ELR (cell line): ENCODE results near the gene FOXO1.
"Not testable (repeated sequence)": the region's sequence is repeated elsewhere in the genome, so short reads cannot be mapped to it uniquely, and the experiment has no call there.

ENCODE experiments used
- DNase-seq: peaks from one replicate; pipeline ENCODE4 v3.0.0-alpha.2; 2015; ENCODE audit warnings: low read depth

Gene FOXO1

GRCh38 chr13:40665126-40666044, 1.1 kb downstream of the FOXO1 start:
- peak; percentile 29 for DNase-seq

- DNase-seq, result peak; percentile 36
Measured at GRCh38 chr13:40664350-40665125, 1.9 kb downstream of the FOXO1 start.

- DNase-seq, result not testable (repeated sequence)
Measured at GRCh38 chr13:40664100-40664349, 2.4 kb downstream of the FOXO1 start.

DNA sequence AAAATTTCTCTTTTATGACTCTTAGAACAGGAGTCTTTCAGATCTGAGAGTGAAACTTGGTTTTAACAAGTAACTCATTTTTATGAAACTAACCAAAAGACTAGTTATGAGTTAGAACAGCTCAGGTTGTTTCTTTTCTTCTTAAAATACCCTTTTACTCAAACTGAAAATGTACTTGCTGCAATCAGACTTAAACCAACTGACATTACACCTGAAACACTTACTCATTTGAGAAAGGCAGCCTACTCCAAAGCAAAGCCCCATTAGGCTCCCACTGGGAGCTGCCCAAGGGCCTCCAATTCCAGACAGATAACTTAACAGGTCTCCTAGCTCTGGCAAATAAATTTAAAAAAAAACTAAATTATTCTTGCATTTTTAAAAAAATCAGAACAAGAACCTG, 3.6 kb downstream of the FOXO1 start:
- DNase-seq, result no peak

DNA sequence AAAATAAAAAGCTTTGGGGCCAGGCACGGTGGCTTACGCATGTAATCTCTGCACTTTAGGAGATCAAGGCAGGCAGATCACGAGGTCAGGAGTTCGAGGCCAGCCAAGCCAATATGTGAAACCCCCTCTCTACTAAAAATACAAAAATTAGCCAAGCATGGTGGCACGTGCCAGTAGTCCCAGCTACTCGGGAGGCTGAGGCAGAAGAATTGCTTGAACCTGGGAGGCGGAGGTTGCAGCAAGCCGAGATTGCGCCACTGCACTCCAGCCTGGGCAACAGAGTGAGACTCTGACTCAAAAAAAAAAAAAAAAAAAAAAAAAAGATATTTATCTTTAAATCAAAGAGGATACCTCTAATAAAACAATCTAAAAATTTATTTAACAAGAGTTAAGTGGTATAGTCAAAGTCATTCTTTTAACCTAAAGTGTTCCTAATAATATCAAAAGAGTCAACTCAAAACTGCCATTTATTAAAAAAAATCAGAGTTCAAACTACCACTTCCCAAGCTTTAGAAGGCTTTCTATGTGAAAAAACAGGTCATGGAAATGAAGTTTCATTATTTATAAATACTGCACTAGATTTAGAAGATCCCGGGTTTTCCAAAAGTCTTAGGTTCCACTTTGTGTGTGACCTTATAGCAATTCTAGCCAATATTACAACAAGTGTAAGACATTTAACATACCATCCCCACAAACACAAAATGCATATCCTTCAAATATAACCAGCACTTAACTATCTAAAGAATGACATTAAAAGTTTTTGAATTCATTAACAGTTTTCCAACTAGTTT, 4.4 kb downstream of the FOXO1 start:
- DNase-seq, result no peak

- no peak for DNase-seq
Measured at GRCh38 chr13:40660692-40661091, 5.7 kb downstream of the FOXO1 start.

- no peak for DNase-seq
Measured at GRCh38 chr13:40660141-40660664, 6.2 kb downstream of the FOXO1 start.

- DNase-seq, result no peak
Measured at GRCh38 chr13:40657951-40658350, 8.5 kb downstream of the FOXO1 start.

- no peak for DNase-seq
Measured at GRCh38 chr13:40657307-40657706, 9.1 kb downstream of the FOXO1 start.

- no peak for DNase-seq
Measured at GRCh38 chr13:40656358-40656757, 10.1 kb downstream of the FOXO1 start.

DNA sequence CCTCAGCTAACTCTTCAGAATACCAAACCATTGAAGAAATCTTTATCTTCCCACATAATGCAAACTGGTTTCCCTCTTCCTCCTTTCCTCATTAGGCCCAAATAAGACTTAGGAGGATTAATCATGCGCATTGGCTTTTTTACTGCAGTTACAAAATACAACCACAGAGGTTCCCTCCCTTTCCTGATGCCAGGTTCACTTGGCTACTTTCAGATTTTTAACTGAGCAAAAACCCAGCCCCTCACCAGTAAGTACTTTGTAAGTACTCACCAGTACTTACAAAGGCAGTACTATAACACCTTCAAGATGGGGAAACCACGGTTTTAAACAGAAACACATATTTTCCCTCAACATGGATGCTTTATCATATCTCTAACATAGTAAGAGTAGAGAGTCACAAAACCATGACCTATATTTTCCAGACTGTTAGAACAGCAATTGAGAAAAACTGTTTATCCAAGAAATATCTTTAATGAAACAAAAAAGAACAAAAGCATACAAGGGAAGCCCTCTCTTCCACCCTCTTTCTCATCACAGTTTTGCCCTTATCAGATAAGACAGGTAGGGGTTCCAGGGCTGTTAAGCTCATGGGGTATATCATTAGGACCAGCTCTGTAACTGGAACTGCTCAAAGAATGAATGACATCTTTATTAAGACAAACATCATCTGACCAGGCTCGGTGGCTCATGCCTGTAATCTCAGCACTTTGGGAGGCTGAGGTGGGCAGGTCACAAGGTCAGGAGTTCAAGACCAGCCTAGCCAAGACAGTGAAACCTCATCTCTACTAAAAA, 12.7 kb downstream of the FOXO1 start:
- DNase-seq, result no peak

GRCh38 chr13:40652588-40652940, 13.9 kb downstream of the FOXO1 start:
- no peak for DNase-seq

DNA sequence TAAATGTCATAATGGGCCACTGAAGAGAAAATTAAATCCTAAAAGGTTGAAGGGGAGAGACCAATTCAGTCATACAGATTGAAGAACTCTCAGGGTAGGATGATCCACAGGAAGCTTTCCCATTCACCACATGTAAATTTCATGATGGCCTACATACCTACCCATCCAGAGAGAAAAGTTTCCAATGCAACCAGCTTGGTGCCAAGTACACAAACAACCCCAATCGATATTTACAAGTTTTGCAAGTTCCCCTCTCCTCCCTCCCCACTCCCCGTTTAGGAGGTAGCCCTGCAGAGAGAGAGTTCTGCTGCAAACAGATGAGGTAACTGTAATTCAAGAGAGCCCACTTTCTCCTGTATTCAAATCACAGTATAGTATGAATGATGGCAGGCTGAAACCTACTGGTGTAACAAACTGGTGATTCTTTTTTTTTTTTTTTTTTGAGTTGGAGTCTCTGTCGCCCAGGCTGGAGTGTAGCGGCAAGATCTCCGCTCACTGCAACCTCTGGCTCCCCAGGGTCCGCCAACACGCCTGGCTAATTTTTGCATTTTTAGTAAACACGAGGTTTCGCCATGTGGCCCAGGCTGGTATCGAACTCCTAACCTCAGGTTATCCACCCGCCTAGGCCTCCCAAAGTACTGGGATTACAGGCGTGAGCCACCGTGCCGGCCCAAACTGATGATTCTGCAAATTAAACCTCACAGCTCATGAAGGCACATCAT, 14.4 kb downstream of the FOXO1 start:
- DNase-seq, result no peak

DNA sequence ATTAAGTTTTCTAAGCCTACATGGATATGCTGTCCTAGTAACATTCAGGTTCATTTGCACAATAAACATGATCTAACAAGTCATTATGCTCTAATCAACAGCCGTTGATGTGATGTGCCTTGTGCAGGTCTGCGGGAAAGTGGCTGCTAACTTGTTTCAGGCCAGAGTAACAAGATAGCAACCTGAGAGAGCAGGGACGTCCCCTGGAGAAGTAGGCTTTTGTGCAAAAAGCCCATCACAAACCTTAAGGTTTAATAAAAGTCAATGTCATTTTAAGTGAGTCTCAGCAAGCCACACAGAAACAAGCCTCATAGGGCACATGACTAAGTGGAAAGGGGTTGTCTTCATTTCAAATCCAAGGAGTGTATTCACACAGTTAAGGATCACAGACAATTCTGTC, 17.6 kb downstream of the FOXO1 start:
- no peak for DNase-seq

- DNase-seq, result no peak
Measured at GRCh38 chr13:40648040-40648439, 18.4 kb downstream of the FOXO1 start.

- DNase-seq, result no peak
Measured at GRCh38 chr13:40644838-40645604, 21.4 kb downstream of the FOXO1 start.

DNA sequence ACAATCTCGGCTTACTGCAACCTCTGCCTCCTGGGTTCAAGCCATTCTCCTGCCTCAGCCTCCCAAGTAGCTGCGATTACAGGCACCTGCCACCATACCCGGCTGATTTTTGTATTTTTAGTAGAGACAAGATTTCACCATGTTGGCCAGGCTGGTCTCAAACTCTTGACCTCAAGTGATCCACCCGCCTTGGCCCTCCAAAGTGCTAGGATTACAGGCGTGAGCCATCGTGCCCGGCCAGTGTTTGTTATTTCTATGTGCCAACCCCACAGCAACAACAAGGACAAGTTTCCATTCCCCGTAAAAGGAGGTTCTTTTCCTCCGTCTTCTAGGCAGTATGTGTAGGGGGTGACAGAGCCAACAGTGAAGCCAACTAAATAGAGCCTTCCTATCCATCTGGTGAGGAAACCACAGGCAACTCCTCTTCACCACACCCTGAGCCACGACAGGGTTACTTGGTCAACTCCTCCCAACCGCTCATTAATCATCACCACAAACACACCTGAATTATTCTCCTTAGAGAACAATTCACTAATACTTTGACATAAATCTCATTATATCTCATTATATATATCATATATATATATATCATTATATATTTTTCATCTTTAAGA, 25.5 kb downstream of the FOXO1 start:
- no peak for DNase-seq

DNA sequence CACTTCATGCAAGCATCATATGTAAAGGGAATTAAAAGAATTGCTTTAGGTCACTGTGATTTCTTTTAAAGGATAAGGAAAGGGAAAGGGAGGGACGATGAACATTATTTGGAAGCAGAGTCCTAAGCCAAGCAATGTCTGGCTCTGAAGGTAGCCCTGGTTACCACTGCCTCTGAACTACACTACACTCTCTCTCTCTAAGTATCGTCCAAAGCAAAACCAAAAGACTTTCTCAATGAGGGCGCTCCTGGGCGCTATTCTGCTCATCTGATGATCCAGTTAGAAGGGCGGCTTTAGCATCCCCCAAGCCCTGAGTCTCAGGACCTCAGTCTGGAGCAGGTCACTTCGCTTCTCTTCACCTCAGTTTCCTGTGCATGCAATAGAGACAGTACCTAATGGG, 26.2 kb downstream of the FOXO1 start:
- DNase-seq, result no peak

- peak; percentile 16 for DNase-seq
Measured at GRCh38 chr13:40639221-40639681, 27.2 kb downstream of the FOXO1 start.

DNA sequence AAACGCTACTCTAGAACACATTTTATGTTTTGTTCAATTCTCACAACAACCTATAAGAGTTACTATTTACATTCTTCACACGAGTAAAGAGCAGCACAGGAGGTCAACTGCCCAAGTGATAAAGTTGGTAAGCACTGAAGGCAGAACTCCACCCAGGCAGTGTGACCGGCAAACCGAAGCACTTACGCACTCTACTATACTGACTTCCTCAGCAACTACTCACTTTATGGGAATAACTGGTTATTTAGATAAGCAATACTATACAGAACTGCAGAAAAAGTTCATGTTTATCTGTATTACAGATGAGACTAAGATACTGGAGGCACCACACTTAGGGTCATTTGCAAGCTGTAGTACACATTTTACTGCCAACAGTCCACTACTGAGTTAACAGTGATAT, 28.8 kb downstream of the FOXO1 start:
- no peak for DNase-seq
